ENCODE measurements around the gene DUOX1.

DUOX1 gene

DNA sequence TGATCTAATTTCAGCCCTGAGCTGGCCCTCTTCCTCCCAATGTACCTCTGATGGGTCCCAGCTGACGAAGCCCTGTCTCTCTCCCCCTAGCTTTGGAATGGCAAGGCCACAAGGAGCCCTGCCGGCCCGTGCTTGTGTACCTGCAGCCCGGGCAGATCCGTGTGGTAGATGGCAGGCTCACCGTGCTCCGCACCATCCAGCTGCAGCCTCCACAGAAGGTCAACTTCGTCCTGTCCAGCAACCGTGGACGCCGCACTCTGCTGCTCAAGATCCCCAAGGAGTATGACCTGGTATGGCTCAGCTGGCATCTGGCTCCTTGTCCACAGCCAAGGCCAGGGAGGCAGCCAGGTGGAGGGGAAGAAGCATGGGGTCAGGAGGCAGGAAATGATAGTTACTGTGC lies 14.2 kb downstream of the DUOX1 start:
- no peak for DNase-seq

DNA sequence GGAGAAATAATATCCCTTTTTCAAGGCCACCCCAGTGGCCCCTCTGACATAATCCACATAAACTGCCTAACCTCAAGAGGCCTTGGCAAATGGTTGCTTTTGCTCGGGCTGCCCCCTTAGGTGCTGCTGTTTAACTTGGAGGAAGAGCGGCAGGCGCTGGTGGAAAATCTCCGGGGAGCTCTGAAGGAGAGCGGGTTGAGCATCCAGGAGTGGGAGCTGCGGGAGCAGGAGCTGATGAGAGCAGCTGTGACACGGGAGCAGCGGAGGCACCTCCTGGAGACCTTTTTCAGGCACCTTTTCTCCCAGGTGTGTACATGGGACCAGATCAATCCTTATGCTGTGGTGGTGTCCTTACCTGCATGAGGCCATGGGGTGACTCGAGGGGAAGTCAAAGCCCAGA lies 15.0 kb downstream of the DUOX1 start:
- DNase-seq, result no peak

DNA sequence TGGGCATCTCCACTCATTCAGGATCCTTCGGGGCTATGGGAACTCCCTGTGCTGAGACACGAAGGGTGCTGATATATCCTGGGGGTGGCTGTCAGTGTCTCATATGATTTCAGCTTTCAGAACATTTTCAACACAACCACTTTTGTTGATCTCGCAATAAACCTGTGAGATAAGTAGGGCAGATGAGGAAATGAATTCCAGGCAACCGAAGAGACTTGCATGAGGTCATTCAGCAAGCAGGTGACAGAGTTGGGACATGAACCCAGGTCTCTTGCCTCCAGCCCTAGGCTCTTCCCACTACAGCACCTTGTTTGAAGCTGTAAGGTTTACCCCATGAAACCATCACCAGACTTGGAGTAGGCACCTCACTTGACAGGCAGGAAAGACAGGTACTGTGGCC lies 16.6 kb downstream of the DUOX1 start:
- no peak for DNase-seq

DNA sequence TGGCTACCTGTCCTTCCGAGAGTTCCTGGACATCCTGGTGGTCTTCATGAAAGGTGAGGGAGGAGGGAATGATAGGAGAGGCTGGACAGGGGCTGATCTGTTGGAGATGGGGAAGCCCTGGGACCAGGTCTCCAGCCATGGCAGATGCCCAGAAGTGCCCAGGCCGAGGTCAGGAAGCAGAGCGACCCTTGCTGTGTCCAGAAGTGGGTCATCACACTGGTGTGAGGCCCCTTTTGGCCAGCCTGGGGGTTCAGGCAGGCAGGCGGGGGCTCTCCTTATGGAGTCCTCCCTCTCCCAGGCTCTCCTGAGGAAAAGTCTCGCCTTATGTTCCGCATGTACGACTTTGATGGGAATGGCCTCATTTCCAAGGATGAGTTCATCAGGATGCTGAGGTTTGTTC lies 17.8 kb downstream of the DUOX1 start:
- DNase-seq, result no peak

DNA sequence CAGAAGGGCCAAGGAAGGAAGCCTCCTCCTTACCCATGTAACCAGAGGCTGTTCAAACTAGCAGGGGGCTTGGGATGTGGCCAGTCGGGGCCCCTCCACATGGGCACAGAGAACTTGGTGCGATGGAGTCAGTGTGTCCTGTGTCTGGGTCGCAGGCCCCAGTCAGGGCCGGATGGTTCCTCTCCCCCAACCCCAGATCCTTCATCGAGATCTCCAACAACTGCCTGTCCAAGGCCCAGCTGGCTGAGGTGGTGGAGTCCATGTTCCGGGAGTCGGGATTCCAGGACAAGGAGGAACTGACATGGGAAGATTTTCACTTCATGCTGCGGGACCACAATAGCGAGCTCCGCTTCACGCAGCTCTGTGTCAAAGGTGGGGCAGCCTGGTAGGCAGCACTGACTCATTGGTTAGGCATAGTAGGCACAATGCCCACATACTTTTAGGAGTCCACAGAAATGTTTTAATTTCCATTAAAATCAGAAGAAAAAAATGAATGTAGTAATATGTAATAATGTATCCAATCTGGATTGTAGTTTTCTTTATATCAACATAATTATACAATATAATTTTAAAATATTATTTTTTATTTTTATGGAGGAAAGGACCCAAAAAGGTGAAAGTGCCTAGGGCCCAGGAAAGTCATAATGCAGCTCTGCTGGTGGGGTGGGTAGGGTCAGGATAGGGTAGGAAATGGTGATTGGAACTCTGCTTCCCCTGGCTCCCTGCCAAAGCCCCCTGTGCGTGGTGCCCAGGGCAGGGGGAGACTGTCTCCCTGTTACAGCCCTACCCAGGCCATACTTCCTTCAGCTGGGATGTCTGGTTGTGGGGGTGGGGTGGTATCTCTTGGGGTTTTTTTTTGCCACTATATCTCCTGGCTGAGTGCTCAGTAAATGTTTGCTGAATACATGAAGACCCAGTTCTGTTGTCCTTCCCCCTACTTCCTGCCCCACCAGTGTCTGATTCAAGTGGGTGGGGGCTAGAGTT lies 18.6 kb downstream of the DUOX1 start:
- DNase-seq, result no peak

DNA sequence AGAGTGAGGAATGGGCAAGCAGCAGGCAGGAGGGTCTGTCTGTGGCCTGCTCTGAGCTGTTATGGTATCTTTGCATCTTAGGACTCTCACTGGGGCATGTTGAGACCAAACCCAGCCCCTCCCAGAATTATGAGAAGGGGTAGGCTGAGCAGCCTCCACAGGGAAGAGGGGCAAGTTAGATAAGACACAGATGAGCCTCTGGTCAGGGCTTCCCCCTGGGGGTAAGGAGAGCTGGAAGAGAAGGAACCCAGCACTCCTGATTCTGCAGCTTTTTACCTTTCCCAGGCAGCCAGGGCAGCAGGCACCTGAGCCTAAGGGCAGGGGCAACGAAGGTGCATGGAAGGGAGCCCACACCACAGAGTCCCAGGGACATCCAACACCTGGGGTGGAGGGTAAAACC lies 19.3 kb downstream of the DUOX1 start:
- DNase-seq, result no peak

DNA sequence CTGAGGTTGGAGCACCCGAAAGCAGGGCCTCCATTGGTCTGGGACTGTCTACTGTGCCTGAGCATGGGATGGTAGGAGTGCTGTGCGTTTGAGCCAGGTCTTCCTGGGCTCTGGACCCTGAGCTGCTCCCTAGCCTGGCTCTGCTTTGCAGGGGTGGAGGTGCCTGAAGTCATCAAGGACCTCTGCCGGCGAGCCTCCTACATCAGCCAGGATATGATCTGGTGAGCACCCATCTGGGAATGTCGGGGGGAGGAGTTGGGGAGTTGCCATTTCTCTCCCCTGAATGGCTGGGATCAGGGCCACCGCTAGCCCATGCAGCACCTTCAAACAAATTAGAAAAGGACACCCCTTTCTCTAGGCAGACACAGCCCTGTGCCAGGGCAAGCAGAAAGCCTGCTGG lies 20.7 kb downstream of the DUOX1 start:
- DNase-seq, result no peak

DNA sequence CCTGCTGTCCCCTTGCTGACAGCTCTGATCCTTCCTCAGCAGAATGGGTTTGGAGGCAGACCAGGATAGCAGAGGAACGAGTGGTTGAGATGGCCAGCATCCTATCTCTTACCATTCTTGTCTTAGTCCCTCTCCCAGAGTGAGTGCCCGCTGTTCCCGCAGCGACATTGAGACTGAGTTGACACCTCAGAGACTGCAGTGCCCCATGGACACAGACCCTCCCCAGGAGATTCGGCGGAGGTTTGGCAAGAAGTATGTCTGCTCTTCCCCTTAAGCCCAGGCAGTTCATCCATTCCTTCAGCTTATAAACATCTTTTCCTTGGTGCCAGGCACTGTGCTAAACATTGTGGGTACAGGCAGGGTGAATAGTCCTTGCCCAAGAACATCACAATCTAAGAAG lies 21.2 kb downstream of the DUOX1 start:
- no peak for DNase-seq

DNA sequence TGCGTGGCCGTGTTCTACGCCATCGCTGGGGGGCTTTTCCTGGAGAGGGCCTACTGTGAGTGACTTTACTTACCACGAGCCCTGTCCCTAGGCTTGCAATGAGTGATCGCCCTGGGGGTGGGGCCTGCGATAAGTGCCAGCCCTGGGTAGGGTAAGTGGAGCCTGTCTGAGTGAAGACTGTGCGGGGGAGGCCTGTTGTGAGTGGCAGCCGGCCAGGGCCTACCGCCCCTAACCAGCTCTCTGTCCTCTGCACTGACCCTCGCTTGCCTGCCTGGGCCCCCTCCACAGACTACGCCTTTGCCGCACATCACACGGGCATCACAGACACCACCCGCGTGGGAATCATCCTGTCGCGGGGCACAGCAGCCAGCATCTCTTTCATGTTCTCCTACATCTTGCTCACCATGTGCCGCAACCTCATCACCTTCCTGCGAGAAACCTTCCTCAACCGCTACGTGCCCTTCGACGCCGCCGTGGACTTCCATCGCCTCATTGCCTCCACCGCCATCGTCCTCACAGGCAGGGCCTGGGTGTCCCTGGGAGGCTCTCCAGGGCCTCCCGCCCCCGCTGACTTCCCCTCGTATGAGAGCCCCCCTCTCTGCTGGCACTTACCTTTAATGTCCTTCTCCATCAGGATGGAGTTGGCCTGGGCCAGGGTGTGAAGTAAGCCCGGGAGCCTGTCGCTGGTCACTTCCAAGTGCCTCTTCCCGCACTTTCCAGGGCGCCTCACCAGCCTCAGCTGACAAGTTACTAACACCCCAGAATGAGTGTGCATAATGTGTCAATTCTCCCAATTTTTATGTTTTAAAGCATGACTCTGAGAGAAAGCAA lies 22.4 kb downstream of the DUOX1 start:
- DNase-seq, result no peak

DNA sequence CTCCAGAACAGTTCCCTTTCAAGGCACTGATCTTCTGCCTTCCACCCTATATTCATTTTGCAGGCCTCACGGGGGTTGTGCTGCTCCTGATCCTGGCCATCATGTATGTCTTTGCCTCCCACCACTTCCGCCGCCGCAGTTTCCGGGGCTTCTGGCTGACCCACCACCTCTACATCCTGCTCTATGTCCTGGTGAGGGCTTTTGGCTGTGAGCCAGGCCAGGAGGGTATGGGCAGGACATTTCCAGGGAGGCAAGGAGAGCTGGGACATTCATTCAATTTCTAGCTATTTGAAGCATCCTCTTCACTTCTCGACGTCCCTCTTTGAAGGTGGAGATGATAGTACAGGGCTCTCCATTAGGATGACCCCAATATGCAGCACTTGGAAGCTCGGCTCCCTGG lies 25.9 kb downstream of the DUOX1 start:
- DNase-seq, result no peak

DNA sequence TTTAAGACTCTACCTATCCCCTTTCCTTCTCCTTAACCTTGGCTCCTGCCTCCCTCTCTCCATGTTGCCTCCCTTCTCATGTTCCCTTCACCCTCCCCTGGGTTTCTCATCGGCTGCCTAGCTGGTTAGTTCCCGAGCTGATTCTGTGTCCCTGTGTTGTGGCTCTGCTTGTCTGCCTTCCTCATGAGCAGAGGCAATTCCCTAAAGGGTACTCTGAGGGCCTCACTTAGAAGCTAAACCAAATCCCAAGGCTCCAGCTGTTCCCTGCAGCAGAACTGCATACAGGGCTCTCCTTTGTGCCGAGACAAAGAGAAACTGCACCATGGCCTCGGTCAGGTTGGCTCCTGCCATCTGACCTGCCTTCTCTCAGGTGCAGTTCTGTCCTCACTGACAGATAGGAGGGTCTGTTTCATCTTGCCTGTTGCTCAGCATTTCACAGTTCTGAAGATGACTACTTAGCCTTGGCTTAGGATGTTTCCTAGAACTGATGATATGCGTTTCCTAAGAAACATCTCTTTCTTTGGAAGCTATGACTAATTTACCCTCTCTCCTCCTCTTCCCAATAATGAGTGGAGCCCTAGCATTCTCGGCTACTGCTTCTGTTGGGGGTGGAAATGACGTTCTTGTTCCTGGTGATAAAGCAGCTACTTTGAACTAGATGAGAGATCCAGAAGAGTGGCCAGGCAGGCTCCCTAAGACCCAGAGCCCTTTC lies 27.1 kb downstream of the DUOX1 start:
- no peak for DNase-seq

DNA sequence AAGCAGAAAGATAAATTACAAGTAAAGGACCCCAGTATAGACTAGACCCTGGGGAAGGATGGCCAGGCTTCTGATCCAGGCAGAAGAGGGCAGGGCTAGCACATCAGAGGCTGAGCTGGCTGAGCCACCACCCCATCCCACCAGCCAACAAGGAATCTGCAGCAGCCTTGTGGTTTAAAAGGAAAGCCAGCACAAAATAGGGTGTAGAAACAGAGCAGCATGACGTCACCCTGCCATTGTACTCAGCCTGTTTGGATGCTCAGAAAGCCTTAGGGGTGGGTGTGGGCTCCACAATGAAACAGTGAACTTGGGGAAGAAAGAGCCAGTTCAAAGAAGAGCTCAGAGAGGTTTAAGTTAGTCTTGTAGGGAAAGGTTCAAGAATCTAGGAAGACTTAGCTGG lies 28.2 kb downstream of the DUOX1 start:
- DNase-seq, result no peak

DNA sequence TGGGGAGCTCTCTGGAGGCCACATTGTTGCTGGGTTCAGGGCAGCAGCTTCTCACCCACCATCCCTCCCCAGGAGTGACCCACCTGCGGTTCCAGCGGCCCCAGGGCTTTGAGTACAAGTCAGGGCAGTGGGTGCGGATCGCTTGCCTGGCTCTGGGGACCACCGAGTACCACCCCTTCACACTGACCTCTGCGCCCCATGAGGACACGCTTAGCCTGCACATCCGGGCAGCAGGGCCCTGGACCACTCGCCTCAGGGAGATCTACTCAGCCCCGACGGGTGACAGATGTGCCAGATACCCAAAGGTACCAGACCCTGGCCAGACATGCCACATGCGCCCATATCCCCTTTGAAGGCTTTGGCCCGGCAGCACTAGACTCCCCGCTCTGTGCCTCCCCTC lies 31.9 kb downstream of the DUOX1 start:
- no peak for DNase-seq

DNA sequence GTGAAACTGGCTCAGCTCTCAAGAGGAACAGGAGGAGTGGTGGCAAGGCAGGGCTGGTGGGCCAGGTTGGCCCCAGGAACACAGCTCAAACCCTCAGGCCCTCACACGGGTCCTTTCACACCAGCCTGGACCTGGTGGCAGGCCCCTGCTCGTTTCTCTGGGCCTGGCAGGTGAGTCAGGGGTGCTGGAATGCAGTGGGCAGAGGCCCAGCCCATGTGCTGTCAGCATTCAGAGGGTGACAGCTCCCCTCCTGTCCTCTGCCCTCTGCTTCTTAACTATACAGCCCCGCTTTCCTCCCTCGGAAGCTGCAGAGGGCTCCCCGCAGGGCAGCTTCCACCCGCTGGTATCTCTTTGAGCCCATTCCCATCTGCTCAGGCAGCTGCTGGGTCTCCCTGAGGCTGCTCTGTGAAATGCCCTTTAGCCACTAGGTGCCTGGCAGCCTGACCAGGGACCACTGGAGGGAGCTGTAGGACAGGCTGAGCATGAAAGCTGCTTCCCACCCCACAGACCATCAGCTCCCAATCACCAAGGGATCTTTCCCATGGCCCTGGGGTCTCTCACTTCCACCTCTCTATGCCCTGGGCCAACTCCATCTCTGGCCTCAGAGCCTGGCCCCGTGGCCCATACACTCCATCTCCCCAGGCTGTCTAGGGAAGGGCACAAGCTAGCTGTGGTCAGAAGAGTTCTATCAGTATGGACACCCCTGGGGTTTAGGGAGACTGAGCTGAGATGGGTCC lies 33.1 kb downstream of the DUOX1 start:
- DNase-seq, result peak; percentile 73 to 74

DNA sequence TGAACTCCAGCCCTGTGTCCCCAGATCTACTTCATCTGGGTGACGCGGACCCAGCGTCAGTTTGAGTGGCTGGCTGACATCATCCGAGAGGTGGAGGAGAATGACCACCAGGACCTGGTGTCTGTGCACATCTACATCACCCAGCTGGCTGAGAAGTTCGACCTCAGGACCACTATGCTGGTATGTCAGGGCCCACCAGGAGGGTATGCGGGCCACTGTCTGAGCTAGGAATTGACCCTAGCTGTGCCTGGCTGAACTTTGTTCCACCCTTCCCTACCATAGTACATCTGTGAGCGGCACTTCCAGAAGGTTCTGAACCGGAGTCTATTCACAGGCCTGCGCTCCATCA lies 33.7 kb downstream of the DUOX1 start:
- DNase-seq, result no peak

DNA sequence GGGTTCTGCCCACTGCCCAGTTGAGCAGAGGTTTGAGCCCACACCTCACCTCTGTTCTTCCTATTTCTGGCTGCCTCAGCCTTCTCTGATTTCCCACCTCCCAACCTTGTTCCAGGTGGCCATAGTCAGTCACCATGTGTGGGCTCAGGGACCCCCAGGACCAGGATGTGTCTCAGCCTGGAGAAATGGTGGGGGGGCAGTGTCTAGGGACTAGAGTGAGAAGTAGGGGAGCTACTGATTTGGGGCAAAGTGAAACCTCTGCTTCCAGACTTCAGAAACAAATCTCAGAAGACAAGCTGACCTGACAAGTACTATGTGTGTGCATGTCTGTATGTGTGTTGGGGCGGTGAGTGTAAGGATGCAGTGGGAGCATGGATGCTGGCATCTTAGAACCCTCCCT lies 35.1 kb downstream of the DUOX1 start:
- no peak for DNase-seq

DNA sequence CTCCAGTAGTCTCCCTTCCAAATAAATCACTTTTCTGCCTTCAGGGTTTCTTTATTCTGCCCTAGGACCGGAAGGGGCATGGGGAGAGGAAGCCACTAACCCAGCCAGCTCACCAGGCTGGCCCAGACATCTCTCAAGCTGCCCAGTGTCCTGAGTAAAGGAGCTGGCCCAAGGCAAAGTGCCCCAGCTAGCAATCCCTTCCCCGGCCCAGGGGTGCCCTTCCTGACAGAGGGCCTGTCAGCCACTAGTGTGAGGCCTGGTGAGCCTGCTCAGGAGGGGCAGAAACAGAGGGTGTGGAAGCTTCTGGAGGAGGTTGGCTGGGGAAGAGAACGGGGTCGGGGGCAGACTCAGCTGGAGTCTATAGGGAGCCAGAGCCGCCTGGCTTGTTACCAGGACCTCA lies 35.7 kb downstream of the DUOX1 start:
- no peak for DNase-seq

DNA sequence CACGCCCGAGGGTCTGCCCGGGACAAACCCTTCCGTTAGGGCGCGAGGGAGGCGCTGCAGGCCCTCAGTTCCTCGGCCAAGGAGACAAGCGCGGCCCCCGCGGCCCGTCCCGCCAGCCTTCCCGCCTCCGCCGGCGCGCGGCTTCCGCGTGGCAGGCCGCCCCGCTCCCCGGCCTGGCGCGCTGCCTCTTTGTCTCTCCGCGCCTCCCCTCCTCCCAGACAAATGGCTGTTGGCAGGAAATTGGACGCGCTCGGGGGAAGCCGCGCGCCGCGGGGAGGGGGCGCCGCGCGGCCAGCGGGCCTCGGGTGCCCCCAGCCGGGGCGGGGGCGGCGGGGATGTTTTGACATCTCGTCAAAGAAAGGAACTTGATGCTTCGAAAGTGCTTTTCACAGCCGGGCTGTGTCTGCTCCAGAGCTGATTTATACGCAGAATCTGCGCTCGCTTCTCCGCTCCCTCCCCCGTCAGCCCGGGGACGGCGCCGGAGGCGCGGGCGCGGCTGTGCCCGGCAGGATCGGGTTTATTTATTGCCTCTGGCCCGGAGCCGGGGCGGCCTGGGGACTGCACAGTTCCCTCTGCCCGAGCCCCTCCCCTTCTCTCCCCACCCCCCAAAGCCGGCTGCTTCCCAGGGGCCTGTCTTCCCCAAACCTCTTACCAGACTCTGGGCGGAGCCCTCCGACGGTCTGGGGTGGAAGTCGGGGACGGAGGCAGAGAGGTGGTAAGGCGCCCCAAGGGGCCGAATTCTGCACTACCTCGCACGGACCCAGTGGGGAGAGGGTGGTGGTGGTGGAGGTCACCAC lies 37.2 kb downstream of the DUOX1 start:
- peak; percentile 73 to 84 for DNase-seq

DNA sequence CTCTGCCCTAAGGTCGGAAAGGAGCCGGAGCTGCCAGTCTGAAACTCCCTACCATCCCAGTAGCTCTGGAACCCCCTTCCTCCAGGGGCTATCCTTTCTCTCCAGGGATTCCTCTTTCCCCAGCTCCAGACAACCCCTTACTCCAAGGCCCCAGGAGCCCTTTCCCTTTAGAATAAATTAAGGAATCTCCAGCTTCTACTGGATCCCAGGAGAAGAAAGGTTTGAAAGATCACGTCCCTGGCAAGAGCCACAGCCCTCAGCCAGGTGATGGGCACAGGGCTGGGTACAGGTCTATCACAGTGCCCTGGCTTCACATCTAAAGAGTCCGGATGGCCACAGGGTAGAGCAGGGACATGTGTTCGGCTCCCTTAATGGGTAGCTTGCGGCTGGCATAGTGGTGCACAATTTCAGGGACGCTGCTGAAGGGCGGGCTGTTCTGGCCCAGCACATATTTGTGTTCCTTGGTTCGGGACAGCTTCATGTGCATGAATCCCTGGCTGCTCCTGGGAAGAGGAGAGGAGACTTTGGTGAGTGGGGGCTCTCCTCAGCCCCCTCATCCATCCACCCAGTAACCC lies 37.9 kb downstream of the DUOX1 start:
- no peak for DNase-seq

DNA sequence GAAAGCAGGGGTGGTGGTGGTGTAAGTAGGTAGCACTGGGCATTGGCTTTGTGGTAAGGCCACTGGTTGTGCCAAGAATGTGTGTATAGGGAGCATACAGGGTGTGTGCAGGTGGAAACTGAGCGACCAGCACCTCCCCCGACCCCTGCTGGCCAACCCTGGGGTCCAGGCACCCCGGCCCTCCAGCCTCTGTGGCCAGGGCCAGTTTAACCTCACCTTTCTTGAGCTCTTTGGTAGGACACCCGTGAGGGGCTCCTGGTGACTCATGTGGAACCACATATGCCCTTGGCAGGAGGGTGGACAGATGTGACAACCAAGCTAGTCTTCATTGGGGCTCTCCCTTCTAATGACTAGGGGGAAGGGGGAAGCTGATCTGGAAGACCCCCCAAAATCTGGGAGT lies 38.5 kb downstream of the DUOX1 start:
- DNase-seq, result no peak

DNA sequence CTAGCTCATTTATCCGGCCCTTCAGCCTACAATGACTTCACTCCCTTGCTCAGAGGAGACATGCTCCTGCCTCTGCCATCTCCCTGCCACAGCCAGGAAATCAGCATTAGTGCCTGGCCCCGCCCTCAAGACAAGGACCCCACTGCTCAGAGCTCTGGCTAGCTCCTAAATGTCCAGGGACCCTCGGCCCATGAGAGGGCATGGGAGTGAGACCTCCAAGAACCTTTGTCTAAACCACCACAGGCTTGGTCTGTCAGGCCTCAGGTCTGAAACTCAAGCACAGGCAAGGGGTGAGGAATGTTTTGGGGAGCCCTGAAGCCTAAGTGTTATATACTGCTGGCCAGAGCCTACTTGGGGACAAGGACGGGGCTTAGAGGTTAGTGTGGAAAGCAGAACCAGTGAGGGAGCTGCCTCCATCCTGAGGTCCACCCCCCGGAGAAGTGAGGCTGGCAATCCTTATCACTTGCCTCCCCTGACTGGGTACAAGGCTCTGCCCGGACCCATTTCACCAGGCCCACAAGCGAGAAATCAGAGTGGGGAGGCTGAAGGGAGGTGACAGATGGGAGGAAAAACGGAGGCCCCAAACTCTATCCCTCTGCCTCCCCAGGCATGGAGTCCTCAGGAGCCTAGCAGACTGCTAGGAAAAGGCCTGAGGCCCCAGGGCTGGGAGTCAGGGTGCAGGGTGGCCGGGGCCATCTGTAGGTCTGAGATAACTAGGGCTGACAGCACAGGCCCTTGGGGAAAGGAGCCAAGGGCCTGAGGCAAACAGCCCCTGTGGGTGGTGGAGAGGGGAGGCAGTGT lies 39.2 kb downstream of the DUOX1 start:
- DNase-seq, result no peak
